Stimulated activated CD8-positive, alpha-beta memory T cell treated with anti-CD3 and anti-CD28 coated beads, Interleukin-12 subunit alpha, Interleukin-12 subunit beta, amount 100 ng/mL, for 4 hours (primary cell): ENCODE measurements around the gene GIGYF2.
"Not testable (repeated sequence)": the region's sequence is repeated elsewhere in the genome, so short reads cannot be mapped to it uniquely, and the experiment has no call there.

Source experiments
- DNase-seq: peaks from one replicate; pipeline ENCODE4 v3.0.0-alpha.2; 2020; ENCODE audit warnings: low read depth

GIGYF2 gene

DNA sequence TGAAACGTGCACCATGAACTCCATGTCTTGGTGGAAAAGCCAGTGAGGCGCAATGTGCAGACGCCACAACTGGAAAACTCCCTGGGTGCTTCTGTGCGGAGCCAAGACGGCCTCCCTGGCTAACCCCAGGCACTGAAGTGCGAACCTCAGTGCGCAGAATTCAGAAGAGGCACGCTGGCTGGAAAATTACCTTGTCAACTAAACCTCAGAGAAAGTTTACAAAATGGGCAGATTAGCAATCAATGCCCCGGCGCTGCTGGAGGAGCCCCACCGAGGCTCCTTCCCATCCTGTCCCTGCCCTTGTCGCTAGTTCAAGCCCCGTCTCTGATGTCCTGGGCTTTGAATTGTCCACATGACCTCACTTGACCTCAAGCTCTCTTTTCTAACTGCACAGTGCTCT, 195.1 kb downstream of the GIGYF2 start:
- no peak for DNase-seq

GRCh38 chr2:232892843-232893242, 195.7 kb downstream of the GIGYF2 start:
- no peak for DNase-seq

GRCh38 chr2:232893834-232894233, 196.7 kb downstream of the GIGYF2 start:
- DNase-seq: no peak

DNA sequence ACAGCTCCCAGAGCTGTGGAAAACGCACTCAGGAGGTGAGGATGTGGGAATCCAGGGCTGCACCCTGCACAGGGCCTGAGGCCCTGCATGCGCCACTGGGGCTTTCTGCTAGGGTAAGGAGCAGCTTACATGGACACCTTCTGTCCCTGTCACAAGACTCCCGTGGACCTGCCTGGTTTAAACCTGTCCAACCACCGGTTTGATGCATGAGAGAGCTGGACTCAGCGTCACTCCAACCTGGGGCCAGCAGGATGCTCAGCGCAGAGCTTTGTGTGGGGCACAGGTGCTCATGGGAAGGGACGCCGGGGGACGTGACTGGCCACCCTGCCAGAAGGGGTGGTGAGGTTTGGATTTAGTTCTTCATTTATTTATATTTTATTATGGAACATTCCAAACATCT, 197.1 kb downstream of the GIGYF2 start:
- no peak for DNase-seq

- no peak for DNase-seq
Measured at GRCh38 chr2:232894746-232895145, 197.6 kb downstream of the GIGYF2 start.

- DNase-seq: no peak
Measured at GRCh38 chr2:232896111-232896510, 199.0 kb downstream of the GIGYF2 start.

DNA sequence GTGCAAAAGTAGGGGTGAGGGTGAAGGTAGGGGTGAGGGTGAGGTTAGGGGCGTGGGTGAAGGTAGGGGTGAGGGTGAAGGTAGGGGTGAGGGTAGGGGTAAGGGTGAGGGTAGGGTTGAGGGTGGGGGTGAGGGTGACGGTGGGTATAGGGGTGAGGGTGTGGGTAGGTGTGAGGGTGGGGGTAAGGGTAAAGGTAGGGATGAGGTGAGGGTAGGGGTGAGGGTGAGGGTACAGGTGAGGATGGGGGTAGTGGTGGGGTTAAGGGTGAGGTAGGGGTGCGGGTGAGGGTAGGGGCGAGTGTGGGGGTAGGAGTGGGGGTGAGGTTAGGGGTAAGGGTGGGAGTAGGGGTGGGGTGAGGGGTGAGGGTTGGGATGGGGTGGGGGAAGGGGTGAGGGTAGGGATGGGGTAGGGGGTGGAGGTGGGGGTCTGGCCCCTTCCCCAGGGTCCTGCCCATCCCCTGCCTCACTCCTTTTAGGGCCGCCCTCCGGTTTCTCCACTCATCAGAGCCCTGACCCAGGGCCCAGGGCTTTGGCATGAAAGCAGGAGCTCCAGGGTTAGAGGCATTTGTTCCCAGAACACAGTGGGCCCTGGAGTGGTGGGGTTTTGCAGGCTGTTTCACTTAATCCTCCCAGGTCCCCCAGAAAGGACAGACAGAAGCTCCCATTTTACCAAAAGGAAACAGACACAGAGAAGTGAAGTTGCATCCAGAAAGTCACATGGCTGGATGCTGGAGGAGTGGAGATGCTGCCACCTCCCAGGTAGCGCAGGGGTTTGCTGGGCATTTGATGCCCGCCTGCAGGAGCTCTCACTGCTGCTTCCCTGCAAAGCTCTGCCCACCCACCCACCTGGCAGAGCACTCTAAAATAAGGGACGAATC, 199.8 kb downstream of the GIGYF2 start:
- DNase-seq: no peak

DNA sequence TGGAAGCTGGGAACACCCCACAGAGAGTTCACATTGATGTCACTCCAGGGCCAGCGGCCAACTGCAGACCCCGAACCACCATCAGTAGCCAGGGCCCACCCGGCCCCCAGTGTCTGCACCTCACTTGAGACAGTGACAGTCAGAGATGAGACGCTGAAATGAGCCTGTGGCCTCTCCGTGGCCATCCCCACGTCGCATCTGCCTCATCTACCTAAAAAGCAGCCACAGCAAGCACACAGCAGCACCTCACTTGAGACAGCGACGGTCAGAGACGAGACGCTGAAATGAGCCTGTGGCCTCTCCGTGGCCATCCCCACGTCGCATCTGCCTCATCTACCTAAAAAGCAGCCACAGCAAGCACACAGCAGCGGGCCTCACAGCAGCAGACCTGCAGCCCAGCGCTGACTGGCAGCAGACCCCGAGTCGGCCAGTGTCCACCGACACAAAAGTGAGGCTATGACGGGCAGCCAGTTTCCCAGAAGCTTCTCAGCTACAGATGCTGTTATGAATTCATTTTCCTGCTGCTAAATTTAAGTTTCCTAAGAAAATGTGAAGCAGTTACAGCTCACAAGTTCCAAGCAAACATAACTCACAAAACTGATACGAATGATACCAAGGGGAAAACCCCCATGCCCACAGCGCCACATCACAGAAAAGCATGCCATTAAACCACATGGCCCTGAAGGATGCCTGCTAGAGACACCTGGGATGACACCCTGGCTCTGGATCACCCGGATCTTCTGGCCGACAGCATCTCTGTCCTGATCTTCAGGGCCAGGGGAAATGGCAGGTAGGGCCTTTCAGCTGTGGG, 200.7 kb downstream of the GIGYF2 start:
- DNase-seq: no peak

DNA sequence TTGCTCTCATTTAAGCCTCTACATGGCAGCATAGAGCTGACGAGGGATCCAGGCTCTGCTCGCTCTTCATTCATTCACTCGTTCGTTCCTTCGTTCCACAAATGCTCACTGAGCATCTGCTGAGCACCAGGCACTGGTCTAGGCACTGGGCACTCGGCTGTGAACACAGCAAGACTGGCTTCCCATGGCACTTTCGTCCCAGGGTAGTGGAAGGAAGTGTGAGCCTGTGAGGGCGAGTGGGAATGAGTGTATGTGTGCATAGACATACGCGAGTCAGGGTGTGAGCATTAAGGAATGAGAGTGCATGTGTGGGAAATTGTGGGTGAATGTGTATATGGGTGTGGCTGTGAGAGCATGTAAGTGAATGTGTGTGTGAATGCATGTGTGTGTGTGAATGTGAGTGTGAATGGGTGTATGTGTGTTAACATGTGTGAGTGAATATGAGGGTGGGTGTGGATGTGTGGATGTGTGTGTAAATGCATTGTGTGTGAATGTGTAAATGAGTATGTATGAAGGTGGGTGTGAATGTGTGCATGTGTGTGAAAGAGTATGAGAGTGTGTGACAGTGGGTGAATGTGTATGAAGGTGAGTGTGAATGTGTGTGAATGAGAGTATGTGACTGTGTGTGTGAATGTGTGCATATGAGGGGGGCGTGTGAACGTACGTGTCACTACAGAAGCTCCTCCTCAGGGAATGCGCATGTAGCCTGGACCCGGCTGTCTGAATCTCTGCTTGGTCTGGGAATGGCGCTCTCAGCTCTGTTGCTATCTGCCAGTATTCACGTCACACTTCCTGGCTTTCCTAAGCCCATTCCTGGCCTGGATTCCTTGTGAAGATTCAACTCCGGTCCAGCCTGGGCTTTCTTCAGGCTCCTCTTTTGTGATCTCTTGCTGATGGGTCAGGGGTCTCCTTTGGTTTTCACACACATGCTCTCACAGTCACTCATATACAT, 201.7 kb downstream of the GIGYF2 start:
- DNase-seq: no peak

DNA sequence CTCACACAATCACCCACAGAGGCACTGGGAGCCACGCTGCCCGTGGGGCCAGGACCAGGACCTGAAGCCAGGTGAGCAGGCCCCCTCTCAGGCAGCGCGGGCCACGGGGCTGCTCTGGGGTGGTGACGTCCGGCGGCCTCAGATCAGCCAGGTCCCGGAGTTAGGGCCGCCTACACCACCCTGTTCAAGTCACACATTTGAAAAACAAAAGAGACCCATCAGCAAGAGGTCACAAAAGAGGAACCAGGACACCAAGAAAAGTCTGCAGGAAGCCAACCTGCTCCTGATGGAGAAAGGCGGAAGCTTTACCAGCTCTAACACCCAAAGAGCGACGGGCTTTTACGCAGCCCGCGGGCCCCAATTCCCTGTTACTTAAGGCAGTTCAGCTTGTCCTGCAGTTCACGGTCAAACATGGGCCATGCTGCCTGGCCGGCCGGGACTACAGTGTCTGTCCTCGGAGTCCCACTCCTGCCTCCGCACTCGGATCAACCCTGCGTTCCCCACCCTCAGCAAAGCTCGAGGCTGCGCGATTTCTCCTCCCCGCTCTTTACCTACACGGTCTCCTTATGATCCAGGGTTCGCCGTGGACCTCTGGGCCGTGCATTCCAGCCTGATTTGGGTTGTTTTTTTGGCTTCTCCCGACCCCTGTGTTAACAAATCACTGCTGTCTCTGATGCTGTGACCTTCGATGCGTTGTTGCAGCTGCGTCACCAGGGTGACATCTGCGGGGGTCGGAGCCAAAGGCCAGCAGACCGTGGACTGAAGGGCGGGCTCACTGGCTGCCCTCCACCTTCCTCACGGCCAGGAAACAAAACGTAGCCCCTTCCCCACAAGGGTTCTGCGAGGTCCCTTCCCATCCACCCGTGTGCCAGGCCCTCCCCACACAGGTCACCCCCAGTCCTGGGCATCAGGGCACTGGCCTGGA, 203.9 kb downstream of the GIGYF2 start:
- no peak for DNase-seq

GRCh38 chr2:232901736-232902578, 204.8 kb downstream of the GIGYF2 start:
- no peak for DNase-seq

DNA sequence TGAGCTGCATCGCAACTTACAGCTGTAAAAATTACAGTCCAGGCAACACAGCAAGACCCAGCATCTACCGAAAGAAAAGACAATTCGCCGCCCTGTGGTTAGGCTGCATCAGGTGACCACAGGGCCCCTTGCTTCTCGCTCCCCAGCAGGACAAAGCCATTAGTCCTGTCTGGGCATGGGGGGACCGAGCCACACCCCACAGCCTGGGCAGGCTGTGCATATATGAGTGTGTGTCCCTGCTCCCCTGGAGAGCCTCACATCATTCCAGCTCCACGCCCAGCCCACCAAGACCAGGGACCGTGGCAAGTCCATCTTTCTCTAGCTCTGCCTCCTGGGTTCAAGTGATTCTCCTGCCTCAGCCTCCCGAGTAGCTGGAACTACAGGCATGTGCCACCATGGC, 206.9 kb downstream of the GIGYF2 start:
- DNase-seq: no peak

DNA sequence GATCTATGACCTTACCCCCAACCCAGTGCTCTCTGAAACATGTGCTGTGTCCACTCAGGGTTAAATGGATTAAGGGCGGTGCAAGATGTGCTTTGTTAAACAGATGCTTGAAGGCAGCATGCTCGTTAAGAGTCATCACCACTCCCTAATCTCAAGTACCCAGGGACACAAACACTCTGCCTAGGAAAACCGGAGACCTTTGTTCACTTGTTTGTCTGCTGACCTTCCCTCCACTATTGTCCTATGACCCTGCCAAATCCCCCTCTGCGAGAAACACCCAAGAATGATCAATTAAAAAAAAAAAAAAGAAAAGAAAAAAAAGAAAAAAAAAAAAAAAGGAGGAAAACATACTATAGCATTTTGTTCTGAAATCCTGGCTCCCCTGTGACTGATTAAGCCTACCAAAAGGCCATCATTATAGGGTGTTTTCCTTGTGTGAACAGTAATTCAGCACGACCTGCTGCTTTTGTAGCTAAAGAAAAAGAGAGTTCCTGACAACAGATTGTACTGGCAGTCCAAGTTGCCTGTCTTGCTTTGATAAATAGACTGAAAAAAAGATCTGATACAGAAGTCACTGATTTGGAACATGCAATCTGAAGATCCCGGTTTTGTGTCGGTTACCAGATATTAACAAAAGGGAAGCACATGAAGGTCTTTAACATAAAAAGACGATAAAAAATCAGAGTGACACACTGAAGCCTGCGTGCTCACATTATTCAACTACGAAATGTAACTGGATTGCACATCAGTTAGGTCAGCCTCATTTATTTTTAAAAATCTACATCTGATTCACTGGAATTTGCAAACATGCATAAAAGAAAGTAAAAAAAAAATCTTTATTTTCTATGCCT, 210.0 kb downstream of the GIGYF2 start:
- not testable (repeated sequence) for DNase-seq

DNA sequence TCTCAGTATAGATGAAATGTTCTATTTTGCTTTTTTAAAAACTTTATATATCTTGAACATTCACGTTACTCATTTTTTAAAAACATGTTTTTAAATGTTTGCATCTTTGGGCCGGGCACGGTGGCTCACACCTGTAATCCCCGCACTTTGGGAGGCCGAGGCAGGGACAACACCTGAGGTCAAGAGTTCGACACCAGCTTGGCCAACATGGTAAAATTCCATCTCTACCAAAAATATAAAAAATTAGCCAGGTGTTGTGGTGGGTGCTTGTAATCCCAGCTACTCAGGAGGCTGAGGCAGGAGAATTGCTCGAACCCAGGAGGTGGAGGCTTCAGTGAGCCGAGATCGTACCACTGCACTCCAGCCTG, 210.6 kb downstream of the GIGYF2 start:
- DNase-seq: not testable (repeated sequence)

GRCh38 chr2:232908695-232909094, 211.6 kb downstream of the GIGYF2 start:
- no peak for DNase-seq
